Panc1 (cell line): ENCODE results near the gene CCDC71. TPM values are rescaled to one million over a fixed set of nuclear protein-coding genes. Genes with fewer than 3 reads are reported as not detected.

Source experiments
- ATAC-seq: fragments of 200-7000 bp; cut with Tn5 transposase; 2 replicates; pipeline ENCODE4 v1.9.1; 2020; ENCODE audit warnings: mild to moderate bottlenecking, moderate library complexity
- BruUV-seq: library from RNA; stranded (reverse); fragments of 400-500 nt; replicated peaks from 2 replicates; lab custom pipeline; 2021; lab: Mats Ljungman, UMichigan
- CTCF ChIA-PET: fragments of 300-600 bp; sonication (Branson Sonifier 250); formaldehyde crosslinking; loops from one replicate; lab custom pipeline; 2022; ENCODE audit warnings: antibody characterized with exemption; lab: Charles Lee
- POLR2A ChIA-PET: fragments of 300-600 bp; sonication (Branson Sonifier 250); formaldehyde crosslinking; loops from one replicate; lab custom pipeline; 2022; ENCODE audit warnings: antibody characterized with exemption; lab: Charles Lee
- DNase-seq: peaks from one replicate; pipeline ENCODE4 v3.0.0-alpha.2; 2010; ENCODE audit warnings: low read depth, low spot score
- H3K27ac ChIP-seq: 2 replicates; pipeline ENCODE4 v1.5.1; 2011; ENCODE audit warnings: mild to moderate bottlenecking, low read length, inconsistent platforms
- H3K27me3 ChIP-seq: fragments of 200-500 bp; sonication (Bioruptor generic); 2 replicates; pipeline ENCODE4 v1.6.0; 2014; ENCODE audit warnings: low read length, inconsistent platforms; ENCODE audit not compliant: control insufficient read depth, insufficient read depth
- H3K36me3 ChIP-seq: fragments of 200-500 bp; sonication (Bioruptor generic); 2 replicates; pipeline ENCODE4 v1.5.1; 2014; ENCODE audit warnings: inconsistent platforms, mild to moderate bottlenecking, low read length, moderate library complexity; ENCODE audit not compliant: control insufficient read depth, insufficient read depth
- H3K4me1 ChIP-seq: 2 replicates; pipeline ENCODE4 v1.5.1; 2011; ENCODE audit warnings: inconsistent platforms, mild to moderate bottlenecking, low read length, moderate library complexity; ENCODE audit not compliant: control insufficient read depth, insufficient read depth
- H3K4me3 ChIP-seq, 2 experiments: 2 replicates each; pipeline ENCODE4 v1.5.1; 2011 to 2012; ENCODE audit warnings: low read depth in 2 of 2, low read length in 2 of 2, mild to moderate bottlenecking in 2 of 2, inconsistent platforms in 1 of 2, moderate library complexity in 1 of 2
- H3K9me3 ChIP-seq: fragments of 200-500 bp; sonication (Bioruptor generic); 2 replicates; pipeline ENCODE4 v1.5.1; 2014; ENCODE audit warnings: low read depth, mild to moderate bottlenecking, inconsistent platforms, low read length, moderate library complexity; ENCODE audit not compliant: control insufficient read depth, insufficient read depth
- CTCF ChIP-seq: fragments of 450-650 bp; IDR thresholded peaks from 2 replicates; pipeline ENCODE4 v1.5.1; 2017; ENCODE audit warnings: mild to moderate bottlenecking
- POLR2AphosphoS5 ChIP-seq: IDR thresholded peaks from 2 replicates; pipeline ENCODE4 v1.6.1; 2012; ENCODE audit warnings: mild to moderate bottlenecking, low read depth, low read length, moderate library complexity
- REST ChIP-seq, 2 experiments: IDR thresholded peaks; 2 replicates each; pipeline ENCODE4 v1.6.1; 2011 to 2012; ENCODE audit warnings: low read depth in 2 of 2, control low read depth in 1 of 2, low read length in 1 of 2, mild to moderate bottlenecking in 1 of 2, moderate library complexity in 1 of 2; ENCODE audit not compliant: insufficient read depth in 1 of 2
- SIN3A ChIP-seq: IDR thresholded peaks from 2 replicates; pipeline ENCODE4 v1.6.1; 2012; ENCODE audit warnings: low read depth, mild to moderate bottlenecking, low read length, moderate library complexity, borderline replicate concordance; ENCODE audit not compliant: insufficient read depth
- TCF7L2 ChIP-seq: IDR thresholded peaks from 2 replicates; pipeline ENCODE4 v1.6.1; 2011; ENCODE audit warnings: mild to moderate bottlenecking, low read depth, low read length, inconsistent platforms
- in situ Hi-C: cut with HindIII; loops from 2 replicates; pipeline ENCODE4 v1.10.0; 2016; ENCODE audit warnings: low sequenced_read_pairs, low pct_unique_long_range_greater_than_20kb
- intact Hi-C: fragments of 100-400 bp; cut with micrococcal nuclease; formaldehyde crosslinking; loops from one replicate; pipeline ENCODE4 v1.10.0; 2022; ENCODE audit not compliant: unreplicated experiment
- total RNA-seq: library from RNA; stranded (reverse); gene quantifications from one replicate; pipeline ENCODE4 v1.2.1, GENCODE V29; 2021; ENCODE audit not compliant: unreplicated experiment

The CCDC71 gene
- total RNA-seq, 1 experiment from 2014 or later: 14.1 TPM

- no peak overlapping the region for H3K4me3 ChIP-seq
- intact Hi-C loops (no loop called here), in situ Hi-C loops (no loop called here)
- TF ChIP-seq TCF7L2 (no peak), REST (IDR thresholded peaks at IDR 0.05; ENCODE audit: insufficient read depth in 1 of 2, low read depth in 2 of 2, low read length in 1 of 2) (no peak), CTCF (no peak)
- H3K36me3 ChIP-seq: peaks cover 8% of the 10 kb centered on the region; the same call in 1 of the 2 replicates
- DNase-seq (no peak), ATAC-seq (no peak)
- no TSS peak for BruUV-seq
- POLR2A ChIA-PET: interaction anchor here (0.6 kb wide), 1 partner anchor 309 kb away, joined by 4 read pairs; the partner anchor contains the start of gene DAG1
- no peak overlapping the region for H3K27ac ChIP-seq
- no peaks in the 10 kb centered on the region for H3K4me1 ChIP-seq
- H3K9me3 ChIP-seq: no peaks in the 10 kb centered on the region
- CTCF ChIA-PET: interaction anchor here (0.7 kb wide), 1 partner anchor 9 kb away, joined by 10 read pairs; no protein-coding TSS in a partner anchor
- H3K27me3 ChIP-seq: no peaks in the 10 kb centered on the region
Observed at GRCh38 chr3:49161197-49161596, 4.9 kb downstream of the CCDC71 start.

GRCh38 chr3:49158792-49159191, 7.3 kb downstream of the CCDC71 start:
- Histone ChIP-seq H3K4me1 (no peaks in the 10 kb centered on the region), H3K9me3 (no peaks in the 10 kb centered on the region), H3K27ac (no peak overlapping the region), H3K36me3 (no peaks in the 10 kb centered on the region; the same call in 1 of the 2 replicates), H3K4me3 (no peak overlapping the region), H3K27me3 (no peaks in the 10 kb centered on the region)
- in situ Hi-C loops: no loop called here
- CTCF ChIA-PET: interaction anchor here (0.7 to 1.0 kb wide), 2 partner anchors 65 to 467 kb away, joined by 3 to 5 read pairs; partner anchors contain the start of gene QRICH1
- no TSS peak for BruUV-seq
- no peak for TF ChIP-seq SIN3A
- TF ChIP-seq REST (IDR thresholded peaks at IDR 0.05; ENCODE audit: insufficient read depth in 1 of 2, low read depth in 2 of 2, low read length in 1 of 2): no peak
- no peak for TF ChIP-seq CTCF
- no peak for TF ChIP-seq TCF7L2
- TF ChIP-seq POLR2AphosphoS5: no peak
- intact Hi-C loops: no loop called here
- DNase-seq (no peak), ATAC-seq (peak; percentile 14)
- POLR2A ChIA-PET: no interaction called here
